Medulla oblongata (tissue), 1 donor: ENCODE data around the gene LRCOL1.

Experiments used
- DNase-seq: peaks from one replicate; pipeline ENCODE4 v3.0.0-alpha.2; 2015; ENCODE audit errors: extremely low spot score

LRCOL1 gene

DNA sequence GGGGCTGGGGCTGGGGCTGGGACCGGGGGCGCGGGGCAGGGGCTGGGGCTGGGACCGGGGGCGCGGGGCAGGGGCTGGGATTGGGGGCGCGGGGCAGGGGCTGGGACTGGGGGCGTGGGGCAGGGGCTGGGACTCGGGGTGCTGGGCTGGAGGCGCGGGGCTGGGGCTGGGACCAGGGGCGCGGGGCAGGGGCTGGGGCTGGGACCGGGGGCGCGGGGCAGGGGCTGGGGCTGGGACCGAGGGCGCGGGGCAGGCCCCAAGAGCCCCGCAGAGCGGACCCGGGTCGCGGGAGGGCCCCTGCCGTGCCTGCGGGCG is 8.6 kb upstream of the LRCOL1 start:
- DNase-seq, result no peak

DNA sequence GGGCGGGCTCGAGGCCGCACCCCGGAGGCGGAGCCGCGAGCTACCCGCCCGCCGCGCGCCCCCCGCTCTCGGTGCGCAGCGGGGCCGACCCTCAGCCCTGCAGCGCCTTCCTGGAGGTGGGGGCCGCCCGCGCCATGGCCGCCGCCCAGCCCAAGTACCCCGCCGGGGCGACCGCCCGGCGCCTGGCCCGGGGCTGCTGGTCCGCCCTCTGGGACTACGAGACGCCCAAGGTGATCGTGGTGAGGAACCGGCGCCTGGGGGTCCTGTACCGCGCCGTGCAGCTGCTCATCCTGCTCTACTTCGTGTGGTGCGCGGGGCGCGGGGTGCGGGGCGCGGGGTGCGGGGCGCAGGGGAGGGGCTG is 8.3 kb upstream of the LRCOL1 start, which contains the start of gene P2RX2:
Gene P2RX2, plus strand, starts transcription at position 94 of the 361 bp plus-strand sequence. Its CDS starts 41 bp downstream, at position 135.
- no peak for DNase-seq

DNA sequence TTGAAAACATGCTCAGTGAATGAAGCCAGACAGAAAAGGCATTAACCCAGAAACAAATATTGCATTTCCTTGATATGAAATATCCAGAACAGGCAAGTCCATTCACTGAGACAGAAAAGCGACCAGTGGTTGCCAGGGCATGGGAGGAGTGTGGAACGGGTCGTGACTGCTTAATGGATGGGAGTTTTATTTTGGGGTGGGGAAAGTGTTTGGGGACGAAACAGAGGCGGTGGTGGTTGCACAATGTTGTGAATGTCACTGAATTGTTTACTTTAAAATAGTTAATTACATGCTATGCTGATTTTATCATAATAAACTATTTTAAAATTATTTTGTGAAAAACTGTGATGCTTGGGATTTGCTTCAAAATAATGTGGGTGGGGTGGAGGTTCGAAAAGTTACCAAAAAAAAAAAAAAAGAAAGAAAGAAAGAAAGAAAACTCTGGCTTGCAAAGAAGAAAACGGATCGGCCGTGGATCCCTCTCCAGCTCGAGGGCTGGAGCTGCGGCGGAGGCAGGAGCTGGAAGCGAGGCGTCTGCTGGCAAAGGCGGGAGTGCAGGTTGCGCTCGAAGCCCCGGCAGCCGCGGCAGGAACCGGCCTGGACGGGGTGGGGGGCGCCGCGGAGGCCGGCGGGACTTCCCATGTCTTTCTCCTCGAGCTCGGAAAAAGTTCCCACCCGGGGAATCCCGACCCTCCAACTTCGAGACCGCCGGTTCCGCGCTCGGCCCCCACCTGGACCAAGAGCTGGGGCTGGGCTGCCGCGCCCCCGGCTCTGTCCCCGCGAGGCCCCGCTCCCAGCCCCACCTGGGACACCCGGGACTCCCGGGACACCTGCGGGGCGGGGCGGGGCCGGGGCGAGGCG is 7.7 kb upstream of the LRCOL1 start:
- DNase-seq, result no peak

DNA sequence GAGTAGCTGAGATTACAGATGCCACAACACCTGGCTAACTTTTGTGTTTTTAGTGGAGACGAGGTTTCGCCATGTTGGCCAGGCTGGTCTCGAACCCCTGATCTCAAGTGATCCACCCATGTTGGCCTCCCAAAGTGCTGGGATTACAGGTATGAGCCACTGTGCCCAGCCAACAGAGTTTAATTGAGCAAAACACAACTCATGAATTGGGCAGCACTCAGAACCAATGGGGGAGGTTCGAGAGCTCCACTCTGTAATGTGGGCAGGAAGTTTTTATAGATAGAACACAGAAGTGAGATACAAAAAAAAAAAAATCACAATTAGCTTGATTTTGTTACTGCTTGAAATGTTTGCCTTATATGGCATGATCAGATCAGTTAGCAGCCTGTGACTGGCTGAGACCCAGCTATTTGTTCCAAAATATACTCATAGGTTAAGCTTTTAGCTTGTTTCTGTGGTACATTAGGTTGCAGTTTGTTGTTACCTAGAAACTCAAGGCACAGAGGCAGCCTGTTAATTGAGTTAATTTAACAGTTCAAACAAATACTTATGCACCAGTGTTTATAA is 6.8 kb upstream of the LRCOL1 start:
- DNase-seq, result no peak

DNA sequence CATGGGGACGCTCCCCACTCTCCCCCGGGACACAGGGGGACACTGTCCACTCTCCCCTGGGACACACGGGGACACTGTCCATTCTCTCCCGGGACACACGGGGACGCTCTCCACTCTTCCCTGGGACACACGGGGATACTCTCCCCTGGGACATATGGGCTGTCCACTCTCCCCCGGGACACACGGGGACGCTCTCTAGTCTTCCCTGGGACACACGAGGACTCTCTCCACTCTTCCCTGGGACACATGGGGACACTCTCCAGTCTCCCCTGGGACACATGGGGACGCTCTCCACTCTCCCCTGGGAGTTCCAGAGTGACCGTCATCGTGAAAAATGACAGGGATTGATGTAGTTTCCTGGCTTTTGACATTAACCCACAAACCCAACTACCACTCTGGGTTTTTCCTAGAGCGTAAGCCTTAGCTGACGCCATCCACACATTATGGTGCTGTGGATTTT is 5.2 kb upstream of the LRCOL1 start:
- DNase-seq, result no peak

DNA sequence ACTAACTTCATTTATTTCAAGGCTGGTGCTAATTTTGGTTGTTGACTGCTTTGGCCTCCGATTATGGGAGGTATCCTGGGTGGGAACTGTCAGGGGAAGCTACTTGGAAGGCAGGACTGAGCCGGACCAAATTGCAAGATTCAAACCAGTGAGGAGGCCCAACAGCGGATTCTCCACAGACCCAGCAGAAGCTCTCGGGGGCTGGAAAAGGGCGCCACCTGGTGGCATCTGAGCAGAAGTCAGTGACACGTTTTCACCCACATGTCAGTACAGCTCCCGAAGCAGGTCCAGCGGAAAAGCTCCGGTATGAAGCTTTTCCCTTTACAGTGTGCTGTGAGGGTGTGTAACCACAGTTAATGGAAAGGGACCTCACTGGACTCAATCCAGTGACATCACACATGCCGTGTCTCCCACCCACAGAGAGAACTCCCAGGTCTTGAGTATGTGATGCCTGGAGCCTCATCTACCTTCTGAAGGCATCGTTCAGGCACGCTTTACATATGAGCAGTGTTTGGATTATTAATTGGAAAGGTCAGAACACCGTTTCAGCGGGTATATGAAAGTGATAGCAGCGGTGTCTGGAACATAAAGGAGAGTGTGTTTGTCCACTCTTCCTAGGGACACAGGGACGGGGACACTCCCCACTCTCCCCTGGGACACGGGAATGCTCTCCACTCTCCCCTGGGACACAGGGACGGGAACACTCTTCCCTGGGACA is 4.6 kb upstream of the LRCOL1 start:
- DNase-seq, result peak; percentile 93

DNA sequence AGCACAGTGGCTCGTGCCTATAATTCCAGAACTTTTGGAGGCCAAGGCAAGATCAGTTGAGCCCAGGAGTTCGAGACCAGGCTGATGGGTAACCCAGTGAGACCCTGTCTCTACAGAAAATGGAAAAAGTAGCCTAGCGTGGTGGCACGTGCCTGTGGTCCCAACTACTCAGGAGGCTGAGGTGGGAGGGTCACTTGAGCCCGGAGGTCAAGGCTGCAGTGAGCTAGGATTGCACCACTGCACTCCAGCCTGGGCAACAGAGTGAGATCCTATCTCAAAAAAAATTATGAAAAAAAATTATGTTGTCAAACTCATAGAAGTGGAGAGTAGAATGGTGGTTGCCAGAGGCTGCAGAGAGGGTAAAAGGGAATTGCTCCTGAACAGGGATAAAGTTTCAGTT is 3.6 kb upstream of the LRCOL1 start:
- DNase-seq, result no peak

DNA sequence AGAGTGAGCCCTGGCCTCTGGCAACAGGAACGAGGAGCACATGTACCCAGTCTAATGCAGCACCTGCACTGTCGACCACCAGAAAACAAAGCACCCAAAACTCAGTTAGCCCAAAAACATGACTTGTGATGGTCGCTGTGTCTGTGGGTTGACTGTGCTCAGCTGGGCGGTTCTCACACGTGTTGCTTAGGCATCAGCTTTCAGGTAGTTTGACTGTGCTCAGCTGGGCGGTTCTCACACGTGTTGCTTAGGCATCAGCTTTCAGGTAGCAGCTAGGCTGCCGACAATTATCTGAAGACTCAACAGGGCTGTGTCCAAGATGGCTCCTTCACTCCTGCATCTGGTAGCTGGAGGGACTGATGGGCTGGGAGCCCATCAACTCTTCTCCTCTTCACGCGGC is 1.2 kb upstream of the LRCOL1 start:
- DNase-seq, result no peak

DNA sequence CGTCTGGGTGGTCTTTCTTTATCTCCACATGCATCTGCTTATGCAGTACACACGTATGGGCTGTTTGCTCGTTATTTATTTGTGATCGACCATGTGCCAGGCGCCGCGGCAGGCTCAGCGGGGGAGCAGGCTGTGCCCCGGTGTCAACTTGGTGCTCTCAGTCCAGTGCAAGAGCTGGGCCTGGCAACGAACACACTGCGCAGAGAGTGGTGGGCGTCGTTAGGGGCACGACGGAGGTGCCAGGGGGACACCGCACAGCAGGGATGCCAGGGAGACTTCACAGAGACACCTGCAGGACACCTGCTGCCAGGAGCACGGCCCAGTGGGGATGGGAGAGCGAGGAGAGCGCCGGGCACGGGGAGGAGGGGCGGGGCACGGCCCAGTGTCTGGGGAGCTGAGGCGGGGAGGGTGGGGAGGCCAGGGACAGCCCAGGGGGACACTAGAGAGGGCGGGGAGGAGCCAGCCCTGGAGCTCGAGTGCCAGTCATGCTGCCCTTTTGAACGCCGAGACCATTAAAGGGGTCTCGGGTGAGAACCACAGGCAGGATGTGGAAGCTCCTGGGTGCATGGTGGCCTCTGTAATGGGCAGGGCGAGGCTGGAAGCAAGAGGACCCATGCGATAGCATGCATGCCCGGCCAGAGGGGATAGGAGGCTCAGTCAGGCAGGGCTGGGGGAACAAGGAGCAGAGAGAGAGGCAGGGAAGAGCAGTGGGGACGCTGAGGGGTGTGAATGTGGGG is 652 bp upstream of the LRCOL1 start:
- no peak for DNase-seq

DNA sequence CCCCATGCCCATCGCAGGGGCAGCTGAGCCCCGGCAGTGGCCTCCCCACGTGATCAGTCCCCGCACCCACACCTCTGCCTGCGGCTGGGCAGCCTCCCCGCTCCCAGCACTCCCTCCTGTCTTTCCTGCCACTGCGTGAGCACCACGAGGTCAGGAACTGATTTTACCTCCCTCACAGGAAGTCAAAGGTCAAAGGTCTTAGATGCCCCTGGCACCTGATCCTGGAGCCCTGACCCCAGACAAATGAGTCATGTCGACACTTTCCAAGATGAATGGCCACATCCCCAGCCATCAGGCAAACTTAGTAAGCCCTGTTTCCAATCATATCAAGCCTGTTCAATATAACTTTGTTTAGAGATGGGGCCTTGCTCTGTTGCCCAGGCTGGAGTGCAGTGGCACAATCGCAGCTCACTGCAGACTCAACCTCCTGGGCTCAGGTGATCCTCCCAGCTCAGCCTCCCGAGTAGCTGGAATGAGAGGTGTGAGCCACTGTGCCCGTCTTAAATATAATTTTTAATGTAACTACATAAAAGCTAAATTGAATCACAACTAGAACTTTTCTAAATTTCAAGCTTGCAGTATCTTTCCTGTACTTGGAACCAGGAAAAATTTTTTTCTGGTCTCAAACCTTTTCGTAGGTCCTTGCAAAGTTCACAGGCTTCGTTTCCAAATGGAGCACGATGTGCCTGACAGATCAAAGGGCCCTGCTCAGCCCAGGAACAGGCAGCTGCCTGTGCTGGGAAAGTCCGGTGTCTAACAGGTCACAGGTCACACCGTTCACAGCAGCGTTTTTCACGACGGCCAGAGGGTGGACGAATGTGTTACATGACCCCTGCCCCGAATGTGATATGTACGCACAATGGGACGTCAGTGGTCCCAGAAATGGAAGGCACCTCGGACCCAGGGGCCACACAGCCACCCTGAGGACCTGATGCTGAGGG is 1.9 kb downstream of the LRCOL1 start:
- no peak for DNase-seq

DNA sequence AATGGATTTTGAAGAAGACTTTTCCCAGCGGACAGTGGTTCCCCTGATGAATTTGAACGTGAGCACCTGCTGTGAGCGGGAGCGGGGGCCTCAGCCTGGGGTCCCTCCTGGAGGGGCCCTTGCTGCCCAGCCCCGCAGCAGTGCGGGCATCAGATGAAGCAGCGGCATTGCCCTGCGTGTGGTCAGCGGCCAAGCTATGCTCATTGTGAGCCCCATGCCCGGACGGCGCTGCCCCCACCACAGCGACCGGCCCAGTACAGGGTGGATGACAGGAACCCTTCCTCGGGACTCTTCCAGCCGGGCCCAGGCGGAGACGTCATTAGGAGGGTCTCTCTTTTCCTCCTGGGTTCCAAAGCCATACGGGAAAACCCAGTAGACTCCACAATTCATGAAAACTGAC is 3.5 kb downstream of the LRCOL1 start:
- DNase-seq, result no peak

DNA sequence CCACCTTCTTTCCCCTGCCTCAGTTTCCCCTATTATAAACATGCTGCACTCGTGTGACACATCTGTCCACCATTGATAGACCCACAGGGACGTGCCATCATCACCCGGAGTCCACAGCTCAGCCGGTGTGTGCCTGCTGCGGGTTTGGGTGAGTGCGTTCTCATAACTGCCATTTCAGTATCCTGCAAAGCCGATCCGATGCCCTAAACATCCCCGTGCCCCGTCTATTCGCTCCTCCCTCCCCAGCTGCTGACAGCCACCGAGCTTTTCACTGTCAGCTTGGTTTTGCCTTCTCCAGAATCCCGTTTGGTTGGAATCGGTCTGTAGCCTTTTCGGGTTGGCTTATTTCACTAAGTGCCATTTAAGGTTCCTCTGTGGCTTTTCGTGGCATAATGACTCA is 3.9 kb downstream of the LRCOL1 start:
- DNase-seq, result no peak

DNA sequence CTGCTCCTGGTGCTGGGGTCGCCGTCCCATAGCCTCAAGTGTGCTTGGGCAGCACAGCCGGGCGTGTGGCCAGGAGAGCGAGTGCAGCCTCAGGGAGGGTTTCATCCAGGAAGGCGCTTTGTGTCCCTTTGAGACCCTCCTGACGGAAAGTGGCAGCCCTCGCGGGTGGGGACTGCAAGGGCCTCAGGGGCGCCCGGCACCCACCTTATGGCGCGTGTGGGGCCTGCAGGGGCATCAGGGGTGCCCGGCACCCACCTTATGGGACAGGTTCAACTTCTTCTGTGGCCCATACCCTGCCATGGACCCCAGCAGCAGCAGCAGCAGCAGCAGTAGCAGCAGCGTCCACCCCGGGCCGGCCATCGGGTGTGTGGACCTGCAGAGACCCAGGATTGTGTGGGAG is 4.5 kb downstream of the LRCOL1 start:
- DNase-seq, result no peak

DNA sequence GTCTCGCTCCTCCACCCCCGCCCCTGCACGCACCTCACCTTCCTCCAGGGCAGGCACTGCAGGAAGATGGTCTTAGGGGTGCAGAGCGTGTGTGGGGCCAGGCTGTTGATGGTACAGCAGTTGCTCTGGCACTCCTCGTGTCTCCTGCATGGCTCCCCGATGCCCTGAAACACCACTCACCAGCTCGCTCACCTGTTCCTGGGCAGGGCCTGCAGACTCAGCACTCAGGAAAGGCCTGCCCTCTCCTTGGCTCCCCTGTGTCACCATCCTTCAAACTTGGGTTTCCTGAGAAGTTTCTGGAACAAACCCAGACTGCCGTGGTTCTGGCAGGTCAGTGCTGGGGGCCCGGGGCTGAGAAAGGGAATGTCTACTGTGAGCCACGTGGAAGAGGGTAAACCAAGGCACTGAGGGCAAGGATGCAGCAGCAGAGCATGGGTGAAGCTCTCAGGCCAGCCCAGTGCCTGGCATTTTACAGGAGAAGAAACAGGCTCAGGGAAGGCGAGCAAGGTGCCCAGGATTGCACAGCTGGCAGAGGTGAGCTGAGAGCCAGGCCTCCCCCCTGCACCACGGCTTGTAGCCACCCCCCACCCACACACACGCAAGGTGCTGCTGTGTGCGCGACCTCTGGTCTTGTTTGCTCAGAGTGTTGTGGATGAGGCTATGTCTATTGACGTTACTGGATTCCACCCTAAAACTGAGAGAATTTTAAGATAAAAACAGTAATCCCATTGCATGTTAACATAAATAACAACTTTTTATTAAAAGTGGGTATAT is 5.5 kb downstream of the LRCOL1 start:
- no peak for DNase-seq

DNA sequence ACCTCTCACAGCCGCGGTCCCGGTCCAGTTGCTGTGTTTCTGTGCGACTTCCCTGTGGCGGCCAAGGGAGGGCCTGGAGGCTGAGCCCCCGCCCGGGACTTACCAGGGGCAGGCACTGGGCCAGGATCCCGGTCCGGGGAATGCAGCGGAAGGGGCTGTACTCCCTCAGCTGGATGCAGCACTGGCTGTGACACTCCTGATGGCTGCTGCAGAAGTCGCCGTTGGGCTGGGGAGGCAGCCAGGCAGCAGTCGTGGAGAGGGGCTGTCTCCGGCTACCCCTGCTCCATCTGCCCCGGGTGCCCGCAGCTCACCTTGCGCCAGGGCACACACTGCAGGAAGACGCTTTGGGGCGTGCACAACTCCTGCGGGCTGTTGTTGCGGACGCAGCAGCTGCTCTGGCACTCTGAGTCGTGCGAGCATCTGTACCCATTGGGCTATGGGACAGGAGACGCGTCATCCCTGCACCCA is 6.2 kb downstream of the LRCOL1 start:
- DNase-seq, result no peak

DNA sequence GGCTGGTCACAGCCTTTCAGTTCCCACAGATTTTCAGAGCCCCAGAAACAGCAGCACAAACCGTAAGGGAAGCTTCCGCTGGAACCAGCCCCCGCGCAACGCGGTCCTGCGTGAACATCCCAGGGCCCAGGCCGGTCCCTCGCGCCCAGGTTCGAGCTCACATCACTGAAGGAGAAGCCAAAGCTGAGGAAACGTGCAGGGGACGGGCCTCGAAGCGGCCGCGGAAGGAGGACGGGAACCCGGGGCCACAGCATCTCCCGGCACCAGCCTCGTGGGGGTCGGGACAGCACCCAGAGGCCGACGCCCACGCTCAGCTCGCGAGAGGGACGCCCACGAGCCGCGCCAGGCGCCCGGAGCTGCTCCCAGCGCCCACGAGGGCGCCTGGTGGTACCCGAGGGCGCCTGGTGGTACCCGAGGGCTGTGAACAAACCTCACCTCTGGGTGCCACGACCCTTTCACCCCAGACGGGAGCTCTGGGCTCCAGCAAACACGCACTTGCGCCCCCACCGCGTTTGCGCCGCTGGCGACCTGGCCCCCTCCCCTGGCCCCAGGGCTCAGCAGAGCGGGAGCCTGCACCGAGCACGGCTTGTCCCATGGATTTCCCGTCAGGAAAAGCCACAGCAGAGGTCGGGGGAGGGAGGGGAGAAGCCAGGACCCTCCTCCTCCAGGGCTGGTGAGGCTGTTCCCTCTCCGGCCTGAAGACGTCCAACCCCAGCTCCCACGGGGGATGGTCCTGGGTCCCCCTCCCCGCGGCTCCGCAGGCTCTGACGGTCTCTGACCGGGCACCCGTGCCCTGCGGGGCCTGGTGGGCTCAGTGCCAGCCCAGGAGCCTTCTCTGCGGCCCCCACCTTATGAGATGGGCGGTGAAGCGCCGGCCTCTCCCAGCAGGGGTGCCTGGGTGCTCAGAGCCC is 6.9 kb downstream of the LRCOL1 start:
- no peak for DNase-seq

DNA sequence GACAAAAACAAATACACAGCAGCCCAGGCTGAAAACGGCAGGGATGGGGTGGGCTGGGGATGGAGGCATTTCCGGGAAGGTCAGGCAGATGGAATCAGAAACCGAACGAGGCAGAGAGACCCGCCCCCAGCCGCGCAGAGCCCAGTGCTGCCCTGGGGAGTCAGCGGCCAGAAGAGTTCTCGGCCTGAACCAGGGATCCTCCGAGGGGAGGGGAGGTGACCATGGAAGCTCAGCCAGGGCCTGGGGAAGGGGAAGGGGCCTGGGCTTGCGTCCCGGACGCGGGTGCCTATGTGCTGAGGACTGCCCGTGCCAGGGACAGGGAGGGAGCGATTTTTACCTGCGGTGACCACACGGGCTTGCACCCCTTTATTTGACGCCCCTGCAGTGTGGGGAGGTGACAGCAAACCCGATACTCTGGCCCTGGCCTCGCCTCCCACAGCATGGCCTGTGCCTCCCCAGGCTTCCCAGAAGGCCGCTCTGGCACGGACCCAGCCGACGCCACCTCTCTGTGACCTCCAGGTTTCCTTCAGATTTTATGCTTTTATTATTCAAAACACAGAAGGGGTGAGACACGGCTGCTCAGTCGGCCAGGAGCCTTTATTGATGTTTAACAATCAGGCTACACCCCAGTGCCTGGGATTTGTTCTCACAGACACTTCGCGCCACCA is 7.7 kb downstream of the LRCOL1 start:
- no peak for DNase-seq

DNA sequence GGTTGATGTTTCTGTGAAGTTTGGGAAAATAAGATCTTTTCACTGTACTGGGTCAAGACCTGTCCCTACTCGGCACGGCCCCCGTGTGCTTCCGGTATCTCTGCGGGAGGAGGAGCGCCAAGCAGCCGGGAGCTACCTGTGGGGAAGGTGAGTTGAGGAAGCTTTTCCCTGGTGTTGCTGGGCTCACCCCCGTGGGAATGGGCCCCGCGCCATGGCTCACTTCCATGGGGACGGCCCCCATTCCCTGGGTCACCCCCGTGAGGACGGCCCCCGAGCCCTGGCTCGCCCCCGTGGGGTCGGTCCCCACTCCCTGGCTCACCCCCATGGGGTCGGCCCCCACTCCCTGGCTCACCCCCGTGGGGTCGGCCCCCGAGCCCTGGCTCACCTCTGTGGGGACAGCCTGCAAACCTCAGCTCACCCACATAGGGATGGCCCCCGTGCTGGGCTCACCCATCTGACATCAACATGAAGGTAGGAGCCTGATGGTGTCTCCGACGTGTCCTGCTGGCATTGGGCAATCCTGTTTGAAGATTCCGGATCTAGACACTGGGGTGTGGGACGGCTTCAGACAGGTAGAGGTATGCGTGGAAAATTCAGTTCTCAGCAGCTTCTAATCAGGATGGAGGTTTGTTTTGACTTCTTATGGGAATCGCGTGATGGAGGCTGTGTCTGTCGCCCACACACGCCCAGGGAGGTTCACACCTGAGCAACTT is 9.1 kb downstream of the LRCOL1 start:
- DNase-seq, result no peak
